Mesothelial cell of epicardium (in vitro differentiated cells): ENCODE results near the gene RORB. TPM values are rescaled to one million over a fixed set of nuclear protein-coding genes. Genes with fewer than 3 reads are reported as not detected.

Experiments used
- DNase-seq, 2 experiments: peaks; one replicate each; pipeline ENCODE4 v3.0.0; 2021; ENCODE audit warnings: low spot score in 2 of 2; ENCODE audit not compliant: unreplicated experiment in 2 of 2
- H3K27ac Mint-ChIP-seq: 2 replicates; pipeline ENCODE4 v1.8.0; 2021; ENCODE audit warnings: mixed read lengths
- H3K27me3 Mint-ChIP-seq: 2 replicates; pipeline ENCODE4 v1.8.0; 2021; ENCODE audit warnings: low read depth, mixed read lengths
- H3K36me3 Mint-ChIP-seq: 2 replicates; pipeline ENCODE4 v1.8.0; 2021; ENCODE audit warnings: mixed read lengths
- H3K4me1 Mint-ChIP-seq: 2 replicates; pipeline ENCODE4 v1.8.0; 2021; ENCODE audit warnings: mixed read lengths
- H3K4me3 Mint-ChIP-seq: 2 replicates; pipeline ENCODE4 v1.8.0; 2021; ENCODE audit warnings: mild to moderate bottlenecking, moderate library complexity, mixed read lengths
- H3K9me3 Mint-ChIP-seq: 2 replicates; pipeline ENCODE4 v1.8.0; 2021; ENCODE audit warnings: mixed read lengths
- CTCF ChIP-seq: fragments of 200-600 bp; sonication (generic); IDR thresholded peaks from one replicate; pipeline ENCODE4 v1.5.0; 2021; ENCODE audit warnings: antibody characterized with exemption; ENCODE audit not compliant: unreplicated experiment
- total RNA-seq: library from RNA; stranded (reverse); gene quantifications from 3 replicates; pipeline ENCODE4 v1.2.1, GENCODE V29; 2021

The RORB gene
- total RNA-seq, 1 donor from 2014 or later, result 0.38 TPM

DNA sequence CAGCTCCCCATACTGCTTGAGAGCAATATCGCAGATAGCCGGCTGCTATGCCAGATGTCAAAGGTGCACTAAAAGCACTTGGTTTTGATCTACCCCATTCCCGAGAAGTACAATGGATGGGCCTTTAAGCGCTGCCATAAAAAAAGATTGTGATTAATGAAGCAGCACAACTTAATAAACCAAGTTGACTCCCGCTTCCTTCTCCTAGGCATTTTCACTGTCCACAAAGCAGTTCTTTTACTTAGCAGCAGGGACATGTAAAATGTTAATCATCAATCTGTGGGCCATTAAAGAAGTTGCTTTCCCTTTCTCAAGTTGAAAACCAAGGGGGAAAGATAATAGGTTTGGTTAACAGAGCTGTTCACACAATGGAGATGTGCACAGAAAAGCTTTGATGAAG is 214.2 kb downstream of the RORB start:
- Mint-ChIP-seq H3K36me3 (no peaks in the 10 kb centered on the region), H3K4me3 (no peak overlapping the region), H3K27ac (no peak overlapping the region), H3K9me3 (no peaks in the 10 kb centered on the region), H3K27me3 (no peaks in the 10 kb centered on the region), H3K4me1 (peaks cover 18% of the 10 kb centered on the region)
- TF ChIP-seq CTCF, result no peak
- DNase-seq, result no peak

DNA sequence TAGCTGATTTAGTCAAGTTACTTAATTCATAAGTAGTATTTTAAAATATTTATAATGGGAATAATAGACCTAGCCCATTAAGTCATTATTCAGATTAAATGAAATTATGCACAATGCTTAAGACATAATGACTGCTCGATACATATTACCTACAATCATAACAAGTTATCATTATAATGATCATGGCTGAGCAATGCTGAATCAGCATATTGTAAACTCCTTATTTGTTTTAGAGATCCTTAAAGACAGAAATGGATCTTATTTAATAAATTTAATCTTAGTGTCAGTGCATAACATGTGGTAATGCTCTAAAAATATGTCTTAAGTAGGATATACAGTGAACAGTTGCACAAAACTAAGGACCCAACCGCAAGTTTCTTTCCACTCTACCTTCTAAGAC is 221.6 kb downstream of the RORB start:
- Mint-ChIP-seq H3K27ac (no peak overlapping the region), H3K27me3 (no peaks in the 10 kb centered on the region), H3K4me1 (peaks cover 35% of the 10 kb centered on the region), H3K9me3 (no peaks in the 10 kb centered on the region), H3K4me3 (no peak overlapping the region), H3K36me3 (no peaks in the 10 kb centered on the region)
- TF ChIP-seq CTCF, result no peak
- DNase-seq, result no peak

DNA sequence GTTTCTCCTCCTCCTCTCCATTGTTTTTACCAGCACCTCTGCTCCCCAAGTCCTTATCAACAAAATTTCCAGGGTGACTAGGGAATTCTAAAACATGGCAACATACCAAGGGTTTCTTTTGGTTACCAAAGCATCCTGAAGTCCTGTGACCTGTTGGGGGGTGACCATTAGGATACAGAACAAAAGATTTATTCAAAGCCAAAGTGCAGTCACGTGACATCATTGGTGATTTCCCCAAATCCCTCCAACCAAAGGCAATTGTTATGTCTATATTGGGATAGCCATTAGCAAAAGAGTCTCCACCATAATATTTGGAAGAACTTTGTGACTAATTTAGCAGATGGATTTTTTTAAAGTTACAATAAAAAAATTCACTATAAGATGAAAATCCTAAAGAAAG is 222.2 kb downstream of the RORB start:
- Mint-ChIP-seq H3K4me1 (peaks cover 35% of the 10 kb centered on the region), H3K27ac (no peak overlapping the region), H3K9me3 (no peaks in the 10 kb centered on the region), H3K27me3 (no peaks in the 10 kb centered on the region), H3K36me3 (no peaks in the 10 kb centered on the region), H3K4me3 (no peak overlapping the region)
- no peak for TF ChIP-seq CTCF
- no peak for DNase-seq

- H3K27me3 Mint-ChIP-seq, result peaks cover 7% of the 10 kb centered on the region
- H3K4me3 Mint-ChIP-seq, result no peak overlapping the region
- TF ChIP-seq CTCF, result no peak
- H3K36me3 Mint-ChIP-seq, result no peaks in the 10 kb centered on the region
- H3K27ac Mint-ChIP-seq, result peak overlapping the region; percentile 80
- no peaks in the 10 kb centered on the region for H3K9me3 Mint-ChIP-seq
- no peak for DNase-seq
- peaks cover 39% of the 10 kb centered on the region for H3K4me1 Mint-ChIP-seq
Measured at GRCh38 chr9:74721696-74722660, 224.8 kb downstream of the RORB start.

DNA sequence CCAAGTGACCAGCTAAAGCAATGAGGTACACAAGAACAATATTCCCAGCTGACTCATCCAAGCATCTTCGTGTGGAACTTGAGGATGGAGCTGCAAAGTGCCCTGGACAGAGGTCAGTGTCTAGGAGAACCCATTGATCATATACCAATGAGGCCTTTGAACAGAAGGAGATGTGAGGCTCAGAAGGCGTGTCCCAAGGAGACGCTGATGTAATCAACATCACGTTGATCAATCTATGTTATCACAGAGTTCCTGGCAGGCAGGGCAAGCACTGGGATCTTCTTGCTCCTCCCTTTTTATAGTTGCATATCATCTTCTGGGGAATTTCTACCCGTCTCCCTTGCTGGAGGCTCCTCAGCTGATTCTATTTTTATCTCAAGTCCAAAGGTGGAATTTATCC is 227.2 kb downstream of the RORB start:
- no peak for DNase-seq
- H3K4me1 Mint-ChIP-seq, result peaks cover 43% of the 10 kb centered on the region
- no peak overlapping the region for H3K4me3 Mint-ChIP-seq
- no peak for TF ChIP-seq CTCF
- H3K27me3 Mint-ChIP-seq, result peaks cover 7% of the 10 kb centered on the region
- H3K27ac Mint-ChIP-seq, result no peak overlapping the region
- no peaks in the 10 kb centered on the region for H3K9me3 Mint-ChIP-seq
- no peaks in the 10 kb centered on the region for H3K36me3 Mint-ChIP-seq
